Measurements from ENCODE around the gene SHANK3.
A peak's percentile ranks its signal among the peaks of the same experiment; 100 is the strongest.

Gene SHANK3

DNA sequence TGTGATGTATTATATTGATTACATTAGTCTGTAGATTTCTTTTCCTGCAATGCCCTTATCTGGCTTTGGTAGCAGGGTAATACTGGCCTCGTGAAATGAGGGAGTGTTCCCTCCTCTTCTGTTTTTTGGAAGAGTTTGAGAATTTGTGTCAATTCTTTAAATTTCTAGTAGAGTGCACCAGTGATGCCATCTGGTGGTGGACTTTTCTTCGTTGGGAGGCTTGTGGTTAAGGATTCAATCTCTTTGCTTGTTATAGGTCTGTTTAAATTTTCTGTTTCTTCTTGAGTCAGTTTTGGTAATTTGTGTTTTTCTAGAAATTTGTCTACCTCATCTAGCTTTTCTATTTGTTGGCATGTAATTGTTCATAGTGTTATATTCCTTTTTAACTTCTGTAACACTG is 18.9 kb downstream of the SHANK3 start:
- TF ChIP-seq, protein P1, sequence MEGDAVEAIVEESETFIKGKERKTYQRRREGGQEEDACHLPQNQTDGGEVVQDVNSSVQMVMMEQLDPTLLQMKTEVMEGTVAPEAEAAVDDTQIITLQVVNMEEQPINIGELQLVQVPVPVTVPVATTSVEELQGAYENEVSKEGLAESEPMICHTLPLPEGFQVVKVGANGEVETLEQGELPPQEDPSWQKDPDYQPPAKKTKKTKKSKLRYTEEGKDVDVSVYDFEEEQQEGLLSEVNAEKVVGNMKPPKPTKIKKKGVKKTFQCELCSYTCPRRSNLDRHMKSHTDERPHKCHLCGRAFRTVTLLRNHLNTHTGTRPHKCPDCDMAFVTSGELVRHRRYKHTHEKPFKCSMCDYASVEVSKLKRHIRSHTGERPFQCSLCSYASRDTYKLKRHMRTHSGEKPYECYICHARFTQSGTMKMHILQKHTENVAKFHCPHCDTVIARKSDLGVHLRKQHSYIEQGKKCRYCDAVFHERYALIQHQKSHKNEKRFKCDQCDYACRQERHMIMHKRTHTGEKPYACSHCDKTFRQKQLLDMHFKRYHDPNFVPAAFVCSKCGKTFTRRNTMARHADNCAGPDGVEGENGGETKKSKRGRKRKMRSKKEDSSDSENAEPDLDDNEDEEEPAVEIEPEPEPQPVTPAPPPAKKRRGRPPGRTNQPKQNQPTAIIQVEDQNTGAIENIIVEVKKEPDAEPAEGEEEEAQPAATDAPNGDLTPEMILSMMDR (IDR thresholded peaks at IDR 0.05): peak; percentile 46

DNA sequence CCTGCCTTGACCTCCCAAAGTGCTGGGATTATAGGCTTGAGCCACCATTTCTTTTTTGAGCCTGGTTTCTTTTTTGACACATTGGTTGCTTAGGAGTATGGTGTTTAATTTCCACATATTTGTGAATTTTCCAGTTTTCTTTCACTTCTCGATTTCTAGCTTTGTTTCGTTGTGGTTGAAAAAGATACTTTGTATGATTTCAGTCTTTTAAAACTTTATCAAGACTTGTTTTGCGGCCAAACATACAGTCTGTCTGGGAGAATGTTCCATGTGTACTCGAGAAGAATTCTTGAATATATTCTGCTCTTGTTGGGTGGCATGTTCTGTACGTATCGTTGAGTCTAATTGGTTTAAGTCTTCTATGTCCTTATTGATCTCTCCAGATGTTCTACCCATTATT is 20.8 kb downstream of the SHANK3 start:
- TF ChIP-seq, protein P1 (IDR thresholded peaks at IDR 0.05): no peak

DNA sequence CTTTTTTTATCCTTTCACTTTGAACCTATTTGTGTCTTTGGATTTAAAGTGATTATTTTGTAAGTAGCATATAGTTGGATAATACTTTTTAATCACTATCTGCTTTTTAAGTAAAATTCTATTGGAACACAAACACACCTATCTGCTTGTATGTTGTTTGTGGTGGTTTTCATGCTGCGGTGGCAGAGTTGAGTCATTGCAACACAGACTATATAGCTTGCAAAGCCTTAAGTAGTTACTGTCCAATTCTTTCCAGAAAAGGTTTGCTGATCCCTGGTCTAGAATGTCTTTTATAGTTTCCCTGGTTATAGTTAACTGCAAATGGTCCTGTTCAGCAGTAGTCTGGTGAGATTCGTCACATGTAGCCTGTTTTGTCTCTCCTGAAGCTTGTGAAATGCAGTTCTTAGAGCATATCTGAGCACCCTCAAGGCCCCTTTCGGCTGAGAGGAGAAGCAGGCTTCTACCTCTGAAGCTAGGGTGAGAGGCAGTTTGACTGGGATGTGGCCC is 21.5 kb downstream of the SHANK3 start:
- TF ChIP-seq, protein P1 (IDR thresholded peaks at IDR 0.05): no peak

DNA sequence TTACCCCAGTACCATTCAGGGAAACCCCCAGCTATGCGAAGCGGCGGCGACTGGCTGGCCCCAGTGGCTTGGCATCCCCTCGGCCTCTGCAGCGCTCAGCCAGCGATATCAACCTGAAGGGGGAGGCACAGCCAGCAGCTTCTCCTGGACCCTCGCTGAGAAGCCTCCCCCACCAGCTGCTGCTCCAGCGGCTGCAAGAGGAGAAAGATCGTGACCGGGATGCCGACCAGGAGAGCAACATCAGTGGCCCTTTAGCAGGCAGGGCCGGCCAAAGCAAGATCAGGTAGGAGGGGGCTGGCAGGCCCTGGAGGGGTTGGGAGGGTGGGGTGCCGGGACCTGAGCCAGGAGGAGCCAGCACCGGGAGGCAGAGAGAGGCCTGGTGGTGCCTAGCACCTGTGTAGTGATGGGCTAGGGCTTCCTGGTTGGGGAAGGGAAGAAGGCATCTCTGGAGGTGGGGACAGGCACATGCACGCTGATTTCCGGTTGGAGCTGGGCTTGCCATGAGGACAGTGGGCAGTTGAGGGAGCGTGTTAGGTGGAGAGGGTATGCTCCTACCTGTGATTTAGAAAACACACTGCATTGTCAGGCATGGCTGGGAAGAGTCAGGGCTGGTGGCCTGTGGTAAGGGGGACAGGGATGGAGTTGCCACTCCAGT is 22.3 kb downstream of the SHANK3 start:
- TF ChIP-seq, protein P1 (IDR thresholded peaks at IDR 0.05): no peak

DNA sequence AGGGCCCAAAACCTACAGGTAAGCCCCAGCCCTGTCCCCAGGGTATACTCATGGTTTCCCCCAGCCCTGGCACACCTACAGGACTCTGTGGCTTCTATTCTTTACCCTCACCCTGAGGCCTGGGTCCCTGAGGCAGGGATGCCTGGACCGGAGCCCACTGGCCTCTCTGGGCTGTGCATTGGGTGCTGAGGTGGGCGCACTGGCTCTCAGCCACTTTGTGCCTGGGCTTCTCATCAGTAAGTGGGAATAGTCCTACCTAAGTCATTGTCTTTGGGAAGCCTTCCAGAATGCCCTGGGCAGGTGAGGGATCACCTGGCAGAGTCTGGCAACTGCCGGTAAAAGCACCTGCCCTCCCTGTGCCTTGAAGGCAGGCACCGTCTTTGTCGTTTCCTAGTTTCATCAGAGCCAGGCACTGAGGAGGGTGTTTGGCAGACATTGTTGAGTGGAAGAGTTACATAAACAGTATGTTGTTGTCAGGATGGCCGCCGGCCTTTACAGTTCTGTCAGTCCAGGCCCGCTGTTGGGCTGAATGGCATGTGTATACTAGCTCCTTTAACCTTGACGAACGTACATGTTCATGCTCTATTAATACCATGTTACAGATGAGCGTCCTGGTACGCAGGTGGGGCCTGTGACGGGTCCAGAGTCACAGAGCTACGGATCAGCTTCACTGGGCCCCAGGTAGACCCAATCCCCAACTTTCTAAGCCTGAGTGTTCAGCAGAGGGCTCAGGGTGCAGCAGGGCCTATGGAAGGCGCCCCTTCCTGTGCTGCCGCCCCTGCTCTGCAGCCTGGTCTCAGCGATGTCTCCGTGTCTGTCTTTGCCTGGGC is 23.0 kb downstream of the SHANK3 start:
- TF ChIP-seq, protein P1 (IDR thresholded peaks at IDR 0.05): no peak

DNA sequence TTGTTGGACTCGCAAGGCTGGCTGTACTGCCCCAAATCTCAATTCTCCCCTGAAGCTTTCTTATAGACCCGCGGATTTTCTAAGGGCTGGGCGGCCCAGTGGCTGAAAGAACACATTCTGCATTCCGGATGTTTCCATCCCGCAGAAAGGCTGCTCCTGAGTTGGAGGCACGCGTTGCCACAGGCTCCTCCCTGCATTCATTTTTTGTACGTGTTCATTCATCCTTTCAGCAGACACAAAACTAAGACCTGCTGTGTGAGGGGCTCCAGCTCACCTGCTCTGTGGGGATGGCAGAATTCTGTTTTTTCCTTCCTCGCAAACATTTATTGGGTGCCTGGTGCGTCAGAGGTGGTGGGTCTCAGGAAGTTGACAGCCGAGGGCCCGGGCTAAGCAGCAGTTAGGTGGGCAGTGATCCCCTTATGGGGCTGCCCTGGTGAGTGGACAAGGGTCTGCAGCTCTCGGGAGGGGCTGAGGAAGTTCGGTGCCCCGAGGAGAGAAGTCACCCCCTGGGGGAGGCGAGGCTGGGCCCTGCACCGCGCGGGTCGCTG is 23.7 kb downstream of the SHANK3 start:
- TF ChIP-seq, protein P1 (IDR thresholded peaks at IDR 0.05): no peak

DNA sequence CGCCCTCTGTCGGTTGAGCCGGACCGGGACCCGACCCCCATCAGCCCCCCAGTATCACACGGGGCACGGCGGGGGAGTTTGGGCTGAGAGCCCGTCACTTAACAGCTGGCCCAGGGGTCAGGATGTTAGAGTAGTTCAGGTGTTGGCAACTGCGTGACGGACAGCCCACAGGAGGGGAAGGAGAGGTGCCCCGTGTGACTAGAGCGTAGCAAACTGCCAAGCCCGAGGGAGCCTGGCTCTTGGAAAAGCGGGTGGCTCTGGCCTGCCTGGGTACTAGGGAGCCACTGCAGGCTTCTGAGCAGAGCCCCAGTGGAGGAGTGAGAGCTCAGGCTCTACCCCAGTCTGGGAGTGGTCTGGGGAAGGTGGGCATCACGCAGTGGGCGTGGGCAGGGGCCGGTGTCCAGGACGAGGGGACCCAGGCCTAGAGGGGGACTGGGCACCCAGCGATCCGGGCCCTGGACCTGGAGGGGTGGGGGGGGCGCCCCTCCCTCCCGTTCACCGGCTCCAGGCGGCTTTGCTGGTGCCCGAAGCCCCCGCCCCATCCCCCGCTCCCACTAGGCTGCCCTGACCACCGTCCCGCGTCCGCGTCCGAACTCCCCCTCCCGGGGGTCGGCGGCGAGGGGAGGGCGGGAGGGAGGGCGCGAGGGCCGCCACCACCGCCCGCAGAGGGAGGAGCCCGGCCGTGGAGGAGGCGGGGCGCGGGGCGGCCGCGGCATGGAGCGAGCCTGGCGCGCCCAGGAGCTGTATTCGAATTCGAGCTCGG is 24.4 kb downstream of the SHANK3 start:
- TF ChIP-seq, protein P1 (IDR thresholded peaks at IDR 0.05): 0 out of 2 replicates have a peak, but pooled peaks have one; percentile 9
